Naive thymus-derived CD4-positive, alpha-beta T cell (primary cell): ENCODE data around the gene UBXN1. TPM values are rescaled to one million over a fixed set of nuclear protein-coding genes. Genes with fewer than 3 reads are reported as not detected.

Source experiments
- ATAC-seq: fragments of 150-1000 bp; cut with Tn5 transposase; 2 replicates; pipeline ENCODE4 v1.10.0; 2021; ENCODE audit warnings: mild to moderate bottlenecking, moderate library complexity
- CTCF ChIA-PET: fragments of 350-600 bp; sonication (Branson Sonifier 250); formaldehyde crosslinking; loops from one replicate; lab custom pipeline; 2021; ENCODE audit warnings: antibody characterized with exemption; lab: Charles Lee
- POLR2A ChIA-PET: fragments of 350-600 bp; sonication (Branson Sonifier 250); formaldehyde crosslinking; loops from one replicate; lab custom pipeline; 2021; ENCODE audit warnings: antibody characterized with exemption, inconsistent platforms; lab: Charles Lee
- DNase-seq, 9 donors: peaks; one replicate each; pipeline versions ENCODE4 v3.0.0 to v3.0.0-alpha.2; 2020 to 2022; ENCODE audit warnings: mixed read lengths in 1 of 9
- H3K27ac ChIP-seq: one replicate; pipeline ENCODE4 v1.7.0; 2013; ENCODE audit warnings: mild to moderate bottlenecking, low read depth, low read length, moderate library complexity
- H3K27me3 ChIP-seq, 2 donors: one replicate each; pipeline ENCODE4 v1.7.0; 2013; ENCODE audit warnings: low read length in 2 of 2, mild to moderate bottlenecking in 2 of 2, moderate library complexity in 2 of 2; ENCODE audit not compliant: control insufficient read depth in 2 of 2, insufficient read depth in 2 of 2
- H3K36me3 ChIP-seq, 3 experiments: 1 replicate in 2 of 3; 2 replicates in 1 of 3; pipeline ENCODE4 v1.7.0; 2013; ENCODE audit warnings: low read length in 3 of 3, mild to moderate bottlenecking in 3 of 3, moderate library complexity in 1 of 3; ENCODE audit not compliant: insufficient read depth in 3 of 3, control insufficient read depth in 2 of 3
- H3K4me1 ChIP-seq, 2 donors: one replicate each; pipeline ENCODE4 v1.7.0; 2013; ENCODE audit warnings: low read length in 2 of 2, mild to moderate bottlenecking in 2 of 2, moderate library complexity in 1 of 2; ENCODE audit not compliant: control insufficient read depth in 2 of 2, insufficient read depth in 2 of 2
- H3K4me3 ChIP-seq: 2 replicates; pipeline ENCODE4 v1.7.0; 2013; ENCODE audit warnings: mild to moderate bottlenecking, low read length
- H3K9me3 ChIP-seq, 3 experiments: 1 replicate in 2 of 3; 2 replicates in 1 of 3; pipeline ENCODE4 v1.7.0; 2013; ENCODE audit warnings: low read length in 3 of 3; ENCODE audit not compliant: control insufficient read depth in 2 of 3
- H3K27ac Mint-ChIP-seq, 9 donors: one replicate each; pipeline ENCODE4 v1.8.0; 2020 to 2022; ENCODE audit warnings: mixed read lengths in 9 of 9, mild to moderate bottlenecking in 8 of 9, moderate library complexity in 5 of 9, inconsistent platforms in 2 of 9
- H3K27me3 Mint-ChIP-seq, 5 donors: one replicate each; pipeline ENCODE4 v1.8.0; 2021 to 2022; ENCODE audit warnings: mixed read lengths in 5 of 5, mild to moderate bottlenecking in 1 of 5
- H3K36me3 Mint-ChIP-seq, 5 donors: one replicate each; pipeline ENCODE4 v1.8.0; 2020 to 2022; ENCODE audit warnings: mixed read lengths in 5 of 5, mild to moderate bottlenecking in 3 of 5, inconsistent platforms in 1 of 5
- H3K4me1 Mint-ChIP-seq, 7 donors: one replicate each; pipeline ENCODE4 v1.8.0; 2020 to 2022; ENCODE audit warnings: mixed read lengths in 7 of 7, mild to moderate bottlenecking in 3 of 7, inconsistent platforms in 1 of 7
- H3K4me3 Mint-ChIP-seq, 10 donors: one replicate each; pipeline ENCODE4 v1.8.0; 2020 to 2022; ENCODE audit warnings: mild to moderate bottlenecking in 10 of 10, mixed read lengths in 10 of 10, moderate library complexity in 6 of 10, inconsistent platforms in 2 of 10
- H3K9me3 Mint-ChIP-seq, 11 donors: one replicate each; pipeline ENCODE4 v1.8.0; 2020 to 2022; ENCODE audit warnings: mixed read lengths in 11 of 11, mild to moderate bottlenecking in 4 of 11, inconsistent platforms in 1 of 11, moderate library complexity in 1 of 11
- intact Hi-C, 2 donors: fragments of 100-400 bp; cut with micrococcal nuclease; formaldehyde crosslinking; loops; one replicate each; pipeline ENCODE4 v1.15.1; 2023
- polyA plus RNA-seq, 2 donors: library from polyadenylated mRNA; unstranded; fragments of 300-500 nt; fragmentation: Illumina TruSeq; gene quantifications; one replicate each; pipeline ENCODE4 v1.2.3, GENCODE V29; 2021
- total RNA-seq, 6 experiments: library from RNA in 5 of 6; stranded (reverse) in 5 of 6; gene quantifications; 1 replicate in 5 of 6; 2 replicates in 1 of 6; pipeline ENCODE4 v1.2.3 and lab custom pipeline; 2021 to 2026

The UBXN1 gene
- total RNA-seq (100 to 1,000 TPM; 114 to 215 (median 207) TPM), polyA plus RNA-seq (100 to 1,000 TPM; 218 to 256 TPM), total RNA-seq (lab: John Stamatoyannopoulos, UW) (144 reads per million, percentile 90 among the genes with 10 or more reads in this experiment)

GRCh38 chr11:62678770-62679696, at the start of gene UBXN1:
UBXN1 (minus strand) TSS chr11:62679073; CDS start chr11:62678923, 150 bp downstream.
- H3K4me3 Mint-ChIP-seq: peak within 1 kb of the TSS; percentile 86 to 93 (median 90)
- H3K27ac ChIP-seq: peak within 1 kb of the TSS; percentile 98
- ATAC-seq: peak; percentile 91
- H3K36me3 ChIP-seq: peaks cover 0 to 29% (median 3%) of the 10 kb centered on the region in 3 experiments
- H3K27me3 ChIP-seq: no peaks in the 10 kb centered on the region
- H3K9me3 ChIP-seq: no peaks in the 10 kb centered on the region
- CTCF ChIA-PET: interaction anchor here (0.6 to 2.4 kb wide), 5 partner anchors 16 to 182 kb away, joined by 3 to 24 read pairs (median 7); partner anchors contain the start of genes STX5 and TUT1
- no peaks in the 10 kb centered on the region for H3K9me3 Mint-ChIP-seq
- DNase-seq: peak; percentile 63 to 84 (median 81)
- no peaks in the 10 kb centered on the region for H3K27me3 Mint-ChIP-seq
- peak within 1 kb of the TSS; percentile 87 for H3K4me3 ChIP-seq
- POLR2A ChIA-PET: interaction anchor here (0.6 to 9.2 kb wide), 14 partner anchors 11 to 201 kb away, joined by 3 to 157 read pairs (median 5); partner anchors contain the start of genes C11orf98, CSKMT, INTS5 and LBHD1
- H3K36me3 Mint-ChIP-seq: peaks cover 4 to 21% (median 10%) of the 10 kb centered on the region in 5 donors
- peaks cover 13 to 15% of the 10 kb centered on the region in 2 donors for H3K4me1 ChIP-seq
- peak within 1 kb of the TSS; percentile 88 to 98 (median 94) for H3K27ac Mint-ChIP-seq
- intact Hi-C loops: loop anchor here (1.0 to 10.0 kb wide), 11 partner anchors 8 to 254 kb away; partner anchors contain the start of genes HNRNPUL2 (in 2 of the 2), INTS5 (in 2 of the 2), TUT1 (in 2 of the 2) and UQCC3 (in 2 of the 2)
- peaks cover 19 to 41% (median 37%) of the 10 kb centered on the region in 7 donors for H3K4me1 Mint-ChIP-seq

DNA sequence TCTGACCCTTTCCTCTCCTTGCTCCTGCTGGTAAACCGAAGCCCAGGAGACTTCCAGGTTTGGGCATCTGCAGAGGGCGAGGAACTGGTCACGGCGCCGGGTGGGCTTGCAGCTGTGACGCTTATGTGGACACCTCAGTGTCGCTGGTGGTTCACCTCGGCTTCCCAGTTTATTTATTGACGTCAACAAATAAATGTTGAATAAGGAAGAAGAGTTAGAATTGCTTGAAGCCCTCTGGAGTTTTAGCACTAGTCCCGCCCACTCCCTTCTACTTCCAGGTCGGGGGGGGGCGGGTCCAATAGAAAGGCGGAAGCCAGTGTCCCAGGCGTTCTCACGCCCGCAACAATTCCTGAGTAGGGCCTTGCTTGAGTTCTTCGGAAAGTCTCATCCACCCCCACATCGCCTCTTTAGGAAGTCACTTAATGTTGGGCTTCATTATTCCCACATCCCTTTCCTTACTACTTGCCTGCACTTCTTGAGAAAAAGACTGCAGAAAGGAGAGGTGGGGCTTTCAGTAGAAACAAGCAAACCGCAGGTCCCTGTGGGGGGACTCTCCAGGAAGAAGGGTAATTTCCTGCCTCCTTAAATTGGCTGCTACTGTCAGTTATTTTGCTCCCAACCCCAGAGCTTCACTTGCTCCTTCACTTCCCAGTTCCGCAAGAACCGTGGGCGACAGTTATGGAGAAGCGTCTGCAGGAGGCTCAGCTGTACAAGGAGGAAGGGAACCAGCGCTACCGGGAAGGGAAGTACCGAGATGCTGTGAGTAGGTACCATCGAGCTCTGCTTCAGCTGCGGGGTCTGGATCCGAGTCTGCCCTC, 49.5 kb upstream of the UBXN1 start, which contains the start of gene TTC9C:
Gene TTC9C (plus strand): TSS at position 316 of the 818 bp plus-strand sequence. CDS start 363 bp downstream, at position 679.
- Histone ChIP-seq H3K27ac (peak within 1 kb of the TSS; percentile 92), H3K27me3 (no peaks in the 10 kb centered on the region), H3K36me3 (peaks cover 3 to 30% (median 5%) of the 10 kb centered on the region in 3 experiments), H3K4me1 (peaks cover 36 to 43% of the 10 kb centered on the region in 2 donors), H3K9me3 (no peaks in the 10 kb centered on the region), H3K4me3 (peak within 1 kb of the TSS; percentile 87)
- peaks cover 22 to 60% (median 53%) of the 10 kb centered on the region in 7 donors for H3K4me1 Mint-ChIP-seq
- ATAC-seq: peak; percentile 49
- H3K27me3 Mint-ChIP-seq: peaks cover 0 to 2% (median 0%) of the 10 kb centered on the region in 5 donors
- POLR2A ChIA-PET: interaction anchor here (0.6 to 17.5 kb wide), 41 partner anchors 9 to 174 kb away, joined by 3 to 347 read pairs (median 7); partner anchors contain the start of genes BSCL2, C11orf98, CSKMT and GNG3
- CTCF ChIA-PET: interaction anchor here (0.6 to 3.3 kb wide), 8 partner anchors 18 to 112 kb away, joined by 4 to 17 read pairs (median 6); partner anchors contain the start of genes TAF6L, TMEM179B, WDR74 and ZBTB3
- peak within 1 kb of the TSS; percentile 91 to 99 (median 96) for H3K4me3 Mint-ChIP-seq
- H3K36me3 Mint-ChIP-seq: peaks cover 3 to 38% (median 23%) of the 10 kb centered on the region in 5 donors
- intact Hi-C loops: loop anchor here (1.0 to 5.0 kb wide), 5 partner anchors 26 to 136 kb away; partner anchors contain the start of genes ZBTB3 (in 2 of the 2), TAF6L (in 1 of the 2) and TUT1 (in 1 of the 2)
- peak within 1 kb of the TSS; percentile 95 to 100 (median 98) for H3K27ac Mint-ChIP-seq
- peaks cover 0 to 8% (median 0%) of the 10 kb centered on the region in 11 donors for H3K9me3 Mint-ChIP-seq
- peak; percentile 53 to 88 (median 86) for DNase-seq

DNA sequence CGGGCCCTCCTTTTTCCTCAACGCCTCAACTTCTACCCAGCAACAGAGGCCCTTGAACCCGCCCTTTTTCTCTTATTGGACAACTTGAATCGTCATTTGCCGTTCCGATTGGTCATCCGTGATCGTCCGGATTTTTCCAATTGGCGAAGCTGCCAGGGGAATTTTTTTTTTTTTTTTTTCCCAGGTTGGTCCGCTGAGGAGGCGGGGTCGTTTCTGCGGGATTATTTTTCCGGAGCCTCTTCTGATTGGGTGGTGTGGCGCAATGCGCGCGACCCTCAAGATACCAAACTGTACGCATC, 48.9 kb upstream of the UBXN1 start:
- peaks cover 36 to 40% of the 10 kb centered on the region in 2 donors for H3K4me1 ChIP-seq
- peak in 7 of 9 donors; percentile 73 to 96 (median 93) for DNase-seq
- Mint-ChIP-seq H3K4me3 (peak overlapping the region; percentile 91 to 99 (median 96)), H3K36me3 (peaks cover 0 to 36% (median 20%) of the 10 kb centered on the region in 5 donors), H3K9me3 (peaks cover 0 to 8% (median 0%) of the 10 kb centered on the region in 11 donors), H3K27me3 (peaks cover 0 to 2% (median 0%) of the 10 kb centered on the region in 5 donors), H3K27ac (peak overlapping the region; percentile 95 to 100 (median 98)), H3K4me1 (peaks cover 23 to 59% (median 53%) of the 10 kb centered on the region in 7 donors)
- H3K36me3 ChIP-seq: peaks cover 2 to 30% (median 10%) of the 10 kb centered on the region in 3 experiments
- peak; percentile 71 for ATAC-seq
- intact Hi-C loops: loop anchor here (1.0 to 5.0 kb wide), 25 partner anchors 19 to 1111 kb away; partner anchors contain the start of genes EEF1G (in 2 of the 2), GANAB (in 2 of the 2), NXF1 (in 2 of the 2) and STX5 (in 2 of the 2)
- ChIA-PET POLR2A (interaction anchor here (0.6 to 17.5 kb wide), 52 partner anchors 9 to 600 kb away, joined by 3 to 347 read pairs (median 6); partner anchors contain the start of genes BSCL2, C11orf98, CSKMT and EEF1G), CTCF (interaction anchor here (0.6 to 3.3 kb wide), 9 partner anchors 17 to 185 kb away, joined by 3 to 17 read pairs (median 5); partner anchors contain the start of genes TMEM179B, WDR74 and ZBTB3)
- H3K9me3 ChIP-seq: no peaks in the 10 kb centered on the region
- no peaks in the 10 kb centered on the region for H3K27me3 ChIP-seq
- peak overlapping the region; percentile 92 for H3K27ac ChIP-seq
- H3K4me3 ChIP-seq: peak overlapping the region; percentile 87

DNA sequence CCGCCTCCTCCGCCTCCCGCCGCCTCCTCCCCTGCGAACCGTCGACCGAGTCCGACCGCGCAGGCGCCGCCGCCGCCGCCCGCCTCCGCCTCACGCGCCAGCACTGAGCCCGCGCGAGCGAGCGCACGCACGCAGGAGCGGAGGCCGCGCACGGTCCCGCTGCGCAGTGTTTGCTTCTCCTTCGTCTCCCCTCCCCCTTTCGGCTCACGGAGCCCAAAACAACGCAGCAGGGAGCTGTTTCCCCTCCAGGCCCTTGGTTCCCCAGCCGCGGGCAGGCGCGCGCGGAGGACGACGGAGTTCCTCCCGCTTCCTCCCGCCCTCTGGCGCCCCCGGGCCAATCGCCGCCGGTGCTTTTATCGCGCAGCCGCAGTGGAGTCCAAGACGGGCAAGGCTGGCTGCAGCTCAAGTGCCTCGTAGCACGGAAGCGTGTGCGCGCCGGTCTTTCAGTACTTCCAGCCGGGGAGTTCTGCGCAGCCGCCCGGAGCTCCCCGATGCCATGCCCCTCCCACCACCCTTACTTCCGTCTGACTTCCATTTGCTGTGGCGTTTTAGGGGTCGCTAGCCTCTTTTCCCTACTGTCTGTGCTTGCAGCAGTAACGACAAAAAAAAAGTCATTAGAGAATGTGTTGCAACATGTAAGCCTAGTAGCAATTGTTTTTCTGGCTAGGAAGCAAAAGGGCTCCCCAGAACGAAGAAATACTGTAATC, 48.4 kb upstream of the UBXN1 start, which contains the start of gene HNRNPUL2:
Gene HNRNPUL2 (minus strand): TSS at position 293 of the 707 bp plus-strand sequence. CDS start 301 bp downstream, outside the sequence.
- Histone ChIP-seq H3K36me3 (peaks cover 7 to 34% (median 15%) of the 10 kb centered on the region in 3 experiments), H3K4me1 (peaks cover 36% of the 10 kb centered on the region in 2 donors), H3K9me3 (no peaks in the 10 kb centered on the region), H3K4me3 (peak within 1 kb of the TSS; percentile 87), H3K27me3 (no peaks in the 10 kb centered on the region), H3K27ac (peak within 1 kb of the TSS; percentile 92)
- POLR2A ChIA-PET: interaction anchor here (0.6 to 17.5 kb wide), 56 partner anchors 8 to 1509 kb away, joined by 3 to 347 read pairs (median 6); partner anchors contain the start of genes BSCL2, C11orf98, CSKMT and EEF1G
- Mint-ChIP-seq H3K36me3 (peaks cover 0 to 41% (median 25%) of the 10 kb centered on the region in 5 donors), H3K27ac (peak within 1 kb of the TSS; percentile 95 to 100 (median 98)), H3K27me3 (peaks cover 0 to 2% (median 0%) of the 10 kb centered on the region in 5 donors), H3K4me1 (peaks cover 23 to 63% (median 56%) of the 10 kb centered on the region in 7 donors), H3K9me3 (peaks cover 0 to 8% (median 0%) of the 10 kb centered on the region in 11 donors), H3K4me3 (peak within 1 kb of the TSS; percentile 91 to 99 (median 96))
- peak; percentile 89 for ATAC-seq
- peak; percentile 96 to 100 (median 99) for DNase-seq
- CTCF ChIA-PET: interaction anchor here (0.6 to 3.3 kb wide), 9 partner anchors 17 to 184 kb away, joined by 3 to 17 read pairs (median 5); partner anchors contain the start of genes TMEM179B, WDR74 and ZBTB3
- intact Hi-C loops: loop anchor here (1.0 to 5.0 kb wide), 23 partner anchors 18 to 1111 kb away; partner anchors contain the start of genes EEF1G (in 2 of the 2), GANAB (in 2 of the 2), NXF1 (in 2 of the 2) and STX5 (in 2 of the 2)
